TTC549 (cell line): ENCODE data around the gene EBF3.

Source experiments
- FAIRE-seq: peaks from 2 replicates; lab custom pipeline; 2012; peaks lifted over from hg19 to GRCh38; lab: Jason Lieb, UNC

Gene EBF3

GRCh38 chr10:129870961-129871621 lies 93.0 kb downstream of the EBF3 start:
- no peak for FAIRE-seq

GRCh38 chr10:129870474-129870757 lies 93.7 kb downstream of the EBF3 start:
- FAIRE-seq = no peak

GRCh38 chr10:129869596-129870473 lies 94.2 kb downstream of the EBF3 start:
- FAIRE-seq = no peak

- no peak for FAIRE-seq
Measured at GRCh38 chr10:129868449-129869035, 95.5 kb downstream of the EBF3 start.

GRCh38 chr10:129867631-129868179 lies 96.4 kb downstream of the EBF3 start:
- FAIRE-seq = no peak

- no peak for FAIRE-seq
Measured at GRCh38 chr10:129866894-129867293, 97.2 kb downstream of the EBF3 start.

- FAIRE-seq = no peak
Measured at GRCh38 chr10:129865960-129866359, 98.1 kb downstream of the EBF3 start.

- FAIRE-seq = no peak
Measured at GRCh38 chr10:129865413-129865812, 98.7 kb downstream of the EBF3 start.

- FAIRE-seq = no peak
Measured at GRCh38 chr10:129864601-129865126, 99.4 kb downstream of the EBF3 start.

- no peak for FAIRE-seq
Measured at GRCh38 chr10:129864082-129864481, 100.0 kb downstream of the EBF3 start.

- no peak for FAIRE-seq
Measured at GRCh38 chr10:129863201-129863663, 100.8 kb downstream of the EBF3 start.

GRCh38 chr10:129861776-129862531 lies 102.1 kb downstream of the EBF3 start:
- no peak for FAIRE-seq

- no peak for FAIRE-seq
Measured at GRCh38 chr10:129860396-129860795, 103.7 kb downstream of the EBF3 start.

GRCh38 chr10:129859536-129859935 lies 104.5 kb downstream of the EBF3 start:
- no peak for FAIRE-seq

GRCh38 chr10:129857242-129857960 lies 106.7 kb downstream of the EBF3 start:
- no peak for FAIRE-seq

GRCh38 chr10:129855836-129856563 lies 108.1 kb downstream of the EBF3 start:
- no peak for FAIRE-seq

GRCh38 chr10:129854796-129855705 lies 109.0 kb downstream of the EBF3 start:
- no peak for FAIRE-seq

- FAIRE-seq = no peak
Measured at GRCh38 chr10:129854158-129854557, 109.9 kb downstream of the EBF3 start.

- no peak for FAIRE-seq
Measured at GRCh38 chr10:129853562-129853903, 110.5 kb downstream of the EBF3 start.
